Measurements from ENCODE around the gene PDLIM7. TPM values are rescaled to one million over a fixed set of nuclear protein-coding genes. Genes with fewer than 3 reads are reported as not detected.

Gene PDLIM7
- total RNA-seq, 4 donors from 2014 or later, result 316 to 1,085 (median 575) TPM

DNA sequence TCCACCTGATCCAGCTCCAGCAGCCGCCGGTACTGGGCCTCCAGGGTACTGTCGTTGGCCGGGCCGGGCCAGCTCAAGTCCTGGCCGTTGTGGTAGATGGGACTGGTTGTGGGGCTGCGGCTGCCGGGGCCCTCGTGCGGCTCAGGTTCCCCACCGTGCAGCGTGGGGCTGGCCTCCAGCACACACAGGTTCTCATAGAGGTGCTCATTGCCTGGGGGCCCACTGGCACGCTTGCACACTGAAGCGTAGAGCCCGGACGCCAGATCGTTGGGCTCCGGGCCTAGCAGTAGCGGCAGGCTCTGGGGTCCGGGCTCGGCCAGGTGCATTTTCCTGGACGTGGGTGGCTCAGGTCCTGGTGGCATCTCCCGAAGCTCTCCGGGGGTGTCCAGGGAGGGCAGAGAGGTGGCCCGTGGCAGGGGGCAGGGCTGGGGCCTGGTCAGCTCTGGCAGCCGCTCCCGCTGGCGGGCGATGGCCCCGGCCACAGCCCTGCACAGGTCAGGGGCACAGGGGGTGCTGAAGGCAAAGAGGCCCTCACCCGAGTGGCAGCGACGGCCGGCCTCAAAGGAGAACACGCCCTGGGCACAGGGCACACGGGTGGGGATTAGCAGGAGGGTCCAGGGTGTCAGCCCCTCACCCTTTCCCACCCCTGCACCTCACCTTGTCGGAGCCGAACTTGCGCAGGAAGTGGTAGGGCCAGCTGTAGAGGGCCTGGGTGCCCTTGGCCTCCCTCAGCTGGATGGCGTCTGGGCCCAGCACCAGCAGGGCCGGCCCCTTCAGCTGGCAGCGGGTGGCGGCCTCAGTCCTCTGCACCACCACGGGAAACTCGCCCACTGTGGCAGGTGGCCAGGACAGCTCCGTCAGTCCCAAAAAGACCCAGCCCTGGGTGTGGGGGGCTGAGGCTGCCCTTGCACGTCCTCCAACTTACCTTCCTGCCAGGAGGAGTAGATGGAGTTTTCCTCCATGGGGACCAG is 7.0 kb upstream of the PDLIM7 start:
- TF ChIP-seq POLR2AphosphoS5 (IDR thresholded peaks at IDR 0.05) (no peak), POLR2A (IDR thresholded peaks at IDR 0.05; ENCODE audit: low read depth) (no peak), EP300 (IDR thresholded peaks at IDR 0.05) (no peak)
- TF ChIP-seq, protein P1, sequence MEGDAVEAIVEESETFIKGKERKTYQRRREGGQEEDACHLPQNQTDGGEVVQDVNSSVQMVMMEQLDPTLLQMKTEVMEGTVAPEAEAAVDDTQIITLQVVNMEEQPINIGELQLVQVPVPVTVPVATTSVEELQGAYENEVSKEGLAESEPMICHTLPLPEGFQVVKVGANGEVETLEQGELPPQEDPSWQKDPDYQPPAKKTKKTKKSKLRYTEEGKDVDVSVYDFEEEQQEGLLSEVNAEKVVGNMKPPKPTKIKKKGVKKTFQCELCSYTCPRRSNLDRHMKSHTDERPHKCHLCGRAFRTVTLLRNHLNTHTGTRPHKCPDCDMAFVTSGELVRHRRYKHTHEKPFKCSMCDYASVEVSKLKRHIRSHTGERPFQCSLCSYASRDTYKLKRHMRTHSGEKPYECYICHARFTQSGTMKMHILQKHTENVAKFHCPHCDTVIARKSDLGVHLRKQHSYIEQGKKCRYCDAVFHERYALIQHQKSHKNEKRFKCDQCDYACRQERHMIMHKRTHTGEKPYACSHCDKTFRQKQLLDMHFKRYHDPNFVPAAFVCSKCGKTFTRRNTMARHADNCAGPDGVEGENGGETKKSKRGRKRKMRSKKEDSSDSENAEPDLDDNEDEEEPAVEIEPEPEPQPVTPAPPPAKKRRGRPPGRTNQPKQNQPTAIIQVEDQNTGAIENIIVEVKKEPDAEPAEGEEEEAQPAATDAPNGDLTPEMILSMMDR (IDR thresholded peaks at IDR 0.05), result no peak
- Histone ChIP-seq H3K36me3 (peaks cover 0 to 11% (median 3%) of the 10 kb centered on the region in 4 donors), H3K4me1 (peaks cover 8 to 21% (median 12%) of the 10 kb centered on the region in 4 donors), H3K27ac (replicated peaks in 1 of 4) (no peak overlapping the region), H3K4me3 (no peak overlapping the region), H3K9me3 (no peaks in the 10 kb centered on the region), H3K27me3 (no peaks in the 10 kb centered on the region)
- intact Hi-C loops (cut with DNase I), result loop anchor here (5.0 kb wide), 1 partner anchor 102 kb away; the partner anchor contains the start of gene PFN3
- 91% methylated on average over 16 of the region's 47 CpGs for WGBS
- no peak for DNase-seq (ENCODE audit: extremely low spot score)

DNA sequence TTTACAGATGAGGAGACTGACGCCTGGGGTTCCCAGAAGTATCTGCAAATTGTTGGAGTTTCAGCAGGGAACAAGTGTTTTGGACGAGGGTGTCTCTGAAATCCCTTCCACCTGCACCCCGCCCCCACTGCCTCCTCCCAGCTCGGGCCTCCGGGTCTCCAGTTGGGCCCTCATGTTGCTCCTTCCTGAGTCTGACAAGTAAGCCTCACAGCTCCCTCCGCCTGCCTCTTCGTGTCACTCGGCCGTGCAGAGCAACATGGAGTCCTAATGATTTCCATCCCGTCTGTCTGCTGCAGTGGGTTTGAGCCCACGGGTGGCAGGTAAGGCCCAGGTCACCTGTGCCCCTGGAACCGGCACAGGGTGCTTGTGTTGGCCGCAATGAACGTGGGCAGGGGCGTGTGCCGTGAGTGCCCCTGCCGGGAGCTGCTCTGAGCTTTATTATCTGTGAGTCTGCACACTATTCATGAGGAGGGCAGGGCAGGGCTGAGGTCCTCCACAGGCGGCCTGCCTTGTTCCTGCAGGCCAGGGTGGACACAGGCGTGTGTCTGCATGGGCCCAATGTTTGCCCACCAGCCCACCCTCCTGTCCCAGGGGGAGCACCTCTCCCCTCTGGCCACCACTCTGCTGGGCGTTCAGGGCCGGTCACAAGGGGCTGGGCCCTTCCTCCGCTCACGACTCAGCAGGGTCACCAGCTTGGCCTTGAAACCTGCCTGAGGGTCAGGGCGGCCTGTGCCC is 6.1 kb upstream of the PDLIM7 start:
- no peak for TF ChIP-seq POLR2A (IDR thresholded peaks at IDR 0.05; ENCODE audit: low read depth)
- no peak for TF ChIP-seq POLR2AphosphoS5 (IDR thresholded peaks at IDR 0.05)
- TF ChIP-seq, protein P1 (IDR thresholded peaks at IDR 0.05), result no peak
- TF ChIP-seq EP300 (IDR thresholded peaks at IDR 0.05), result no peak

DNA sequence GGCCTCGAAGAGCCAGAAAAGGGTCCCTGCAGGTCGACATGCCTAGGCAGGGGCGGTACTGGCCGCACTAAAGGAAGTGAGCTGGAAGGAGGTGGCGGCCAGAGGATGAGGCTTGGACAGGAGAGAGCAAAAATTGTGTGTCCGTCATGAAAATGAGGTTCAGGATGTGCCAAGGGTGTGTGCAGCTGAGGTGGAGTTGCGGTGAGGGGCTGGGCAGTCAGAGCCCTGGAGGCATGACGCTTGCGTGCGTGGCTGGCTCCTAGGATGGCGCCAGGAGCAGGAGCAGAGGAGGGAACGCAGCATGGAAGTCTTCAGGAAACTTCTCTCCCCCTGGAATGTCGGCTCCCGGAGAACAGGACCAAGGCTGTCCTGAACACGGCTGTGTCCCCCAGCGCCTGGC is 5.5 kb upstream of the PDLIM7 start:
- peaks cover 16 to 26% (median 22%) of the 10 kb centered on the region in 4 donors for H3K4me1 ChIP-seq
- H3K4me3 ChIP-seq, result no peak overlapping the region
- no peak for DNase-seq (ENCODE audit: extremely low spot score)
- intact Hi-C loops (cut with DNase I), result loop anchor here (5.0 kb wide), 1 partner anchor 101 kb away; the partner anchor contains the start of gene PFN3
- no peaks in the 10 kb centered on the region for H3K9me3 ChIP-seq
- peaks cover 0 to 11% (median 3%) of the 10 kb centered on the region in 4 donors for H3K36me3 ChIP-seq
- WGBS, result 80% methylated on average over 16 of the region's 16 CpGs
- H3K27me3 ChIP-seq, result no peaks in the 10 kb centered on the region
- TF ChIP-seq EP300 (IDR thresholded peaks at IDR 0.05), result no peak
- no peak for TF ChIP-seq POLR2AphosphoS5 (IDR thresholded peaks at IDR 0.05)
- TF ChIP-seq POLR2A (IDR thresholded peaks at IDR 0.05; ENCODE audit: low read depth), result no peak
- TF ChIP-seq, protein P1 (IDR thresholded peaks at IDR 0.05), result no peak
- H3K27ac ChIP-seq (replicated peaks in 1 of 4), result no peak overlapping the region

More for the DNA sequence above, 6.1 kb upstream of the PDLIM7 start:
- intact Hi-C loops (cut with DNase I), result loop anchor here (5.0 kb wide), 1 partner anchor 101 kb away; the partner anchor contains the start of gene PFN3
- Histone ChIP-seq H3K4me1 (peaks cover 10 to 19% (median 15%) of the 10 kb centered on the region in 4 donors), H3K36me3 (peaks cover 0 to 11% (median 3%) of the 10 kb centered on the region in 4 donors), H3K4me3 (no peak overlapping the region), H3K27ac (replicated peaks in 1 of 4) (no peak overlapping the region), H3K9me3 (no peaks in the 10 kb centered on the region), H3K27me3 (no peaks in the 10 kb centered on the region)
- 84% methylated on average over 14 of the region's 24 CpGs for WGBS
- DNase-seq (ENCODE audit: extremely low spot score), result no peak

DNA sequence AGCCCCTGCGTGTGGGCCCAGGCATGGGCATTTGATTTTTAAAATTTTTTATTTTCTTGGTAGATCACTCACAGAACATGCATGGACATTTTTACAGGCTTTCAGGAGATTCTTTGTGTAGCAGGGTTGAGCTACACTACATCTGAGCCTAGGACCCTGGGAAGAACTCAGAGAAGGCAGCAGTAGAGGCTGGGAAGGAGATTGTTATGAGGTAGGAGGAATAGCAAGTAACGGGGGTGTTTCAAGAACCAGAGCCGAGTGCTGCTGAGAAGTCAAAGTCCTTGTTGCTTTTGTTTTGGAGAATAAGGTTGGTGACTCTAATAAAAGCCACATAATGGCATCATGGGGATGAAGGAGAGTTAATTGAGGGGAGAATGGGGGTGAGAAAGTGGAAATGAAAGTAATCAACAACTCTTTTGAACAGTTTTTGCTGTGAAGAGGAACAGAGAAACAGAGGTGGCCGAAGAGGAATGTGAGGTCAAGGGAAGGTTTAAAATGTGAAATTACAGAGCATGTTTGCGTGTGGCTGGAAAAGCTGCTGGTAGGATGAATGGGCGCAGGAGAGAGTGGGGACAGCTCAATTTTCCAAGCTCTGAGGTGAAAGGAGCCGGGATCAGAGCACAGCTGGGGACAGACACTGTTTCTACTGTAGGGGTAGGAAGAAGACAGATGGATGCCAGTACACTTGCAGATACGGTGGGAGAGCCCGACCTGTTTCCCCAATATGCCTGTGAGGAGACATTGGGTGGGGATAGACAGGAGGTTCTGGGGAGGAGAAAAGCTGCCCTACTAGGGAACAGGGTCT is 4.7 kb upstream of the PDLIM7 start:
- WGBS, result 64% methylated on average over 9 of the region's 9 CpGs
- DNase-seq (ENCODE audit: extremely low spot score), result no peak
- no peak overlapping the region for H3K27ac ChIP-seq (replicated peaks in 1 of 4)

More for the DNA sequence above, 4.7 kb upstream of the PDLIM7 start:
- intact Hi-C loops (cut with DNase I), result loop anchor here (2.0 to 5.0 kb wide), 3 partner anchors 47 to 100 kb away; partner anchors contain the start of genes GRK6 and PFN3
- peaks cover 0 to 11% (median 3%) of the 10 kb centered on the region in 4 donors for H3K36me3 ChIP-seq
- no peak overlapping the region for H3K4me3 ChIP-seq
- no peaks in the 10 kb centered on the region for H3K27me3 ChIP-seq
- TF ChIP-seq, protein P1 (IDR thresholded peaks at IDR 0.05), result no peak
- no peak for TF ChIP-seq POLR2A (IDR thresholded peaks at IDR 0.05; ENCODE audit: low read depth)
- TF ChIP-seq EP300 (IDR thresholded peaks at IDR 0.05), result no peak
- TF ChIP-seq POLR2AphosphoS5 (IDR thresholded peaks at IDR 0.05), result no peak
- no peaks in the 10 kb centered on the region for H3K9me3 ChIP-seq
- peaks cover 18 to 28% (median 24%) of the 10 kb centered on the region in 4 donors for H3K4me1 ChIP-seq
